Measurements from ENCODE around the gene SLC4A1AP. TPM values are rescaled to one million over a fixed set of nuclear protein-coding genes. Genes with fewer than 3 reads are reported as not detected.
"Not testable (repeated sequence)": the region's sequence is repeated elsewhere in the genome, so short reads cannot be mapped to it uniquely, and the experiment has no call there.

The SLC4A1AP gene
- polyA plus RNA-seq, 1 donor from 2014 or later = 47.9 TPM

GRCh38 chr2:27624943-27625342 lies 38.7 kb upstream of the SLC4A1AP start:
- TF ChIP-seq REST (IDR thresholded peaks at IDR 0.05; ENCODE audit: borderline replicate concordance) (no peak), EZH2 (IDR thresholded peaks at IDR 0.05; ENCODE audit: borderline replicate concordance, insufficient read depth, low read length, poor library complexity, severe bottlenecking) (no peak), MXI1 (conservative IDR thresholded peaks at IDR 0.05; ENCODE audit: poor library complexity, severe bottlenecking) (no peak), CTCF (IDR thresholded peaks at IDR 0.05; ENCODE audit: poor library complexity, severe bottlenecking) (no peak), SMC3 (conservative IDR thresholded peaks at IDR 0.05; ENCODE audit: poor library complexity) (no peak), POLR2AphosphoS5 (IDR thresholded peaks at IDR 0.05) (no peak)
- Histone ChIP-seq H3K27ac (ENCODE audit: low read length) (no peak overlapping the region), H3K9me3 (ENCODE audit: low read length) (no peaks in the 10 kb centered on the region), H3K9me2 (ENCODE audit: insufficient read depth, low read length) (no peaks in the 10 kb centered on the region), H2AFZ (ENCODE audit: low read depth, low read length) (no peak overlapping the region), H3K9ac (ENCODE audit: low read length) (no peak overlapping the region), H4K20me1 (ENCODE audit: insufficient read depth) (no peaks in the 10 kb centered on the region), H3K79me2 (replicated peaks; ENCODE audit: insufficient read depth, low read length) (peaks cover 8% of the 10 kb centered on the region), H3K4me2 (ENCODE audit: low read length) (no peak overlapping the region), H3K36me3 (ENCODE audit: insufficient read depth, low read length) (no peaks in the 10 kb centered on the region), H3K4me3 (ENCODE audit: low read length) (no peak overlapping the region), H3F3A (ENCODE audit: insufficient read depth, low read length, poor library complexity, severe bottlenecking) (no peaks in the 10 kb centered on the region), H3K27me3 (ENCODE audit: insufficient read depth, low read depth, low read length) (no peaks in the 10 kb centered on the region)

- not testable (repeated sequence) for H2AFZ ChIP-seq (ENCODE audit: low read depth, low read length); H3K79me2 ChIP-seq (replicated peaks; ENCODE audit: insufficient read depth, low read length); H3K27ac ChIP-seq (ENCODE audit: low read length); H3K36me3 ChIP-seq (ENCODE audit: insufficient read depth, low read length); H3K4me2 ChIP-seq (ENCODE audit: low read length); H3K4me3 ChIP-seq (ENCODE audit: low read length); H4K20me1 ChIP-seq (ENCODE audit: insufficient read depth); H3K27me3 ChIP-seq (ENCODE audit: insufficient read depth, low read depth, low read length); H3F3A ChIP-seq (ENCODE audit: insufficient read depth, low read length, poor library complexity, severe bottlenecking); H3K9me2 ChIP-seq (ENCODE audit: insufficient read depth, low read length); H3K9ac ChIP-seq (ENCODE audit: low read length); H3K9me3 ChIP-seq (ENCODE audit: low read length)
Measured at GRCh38 chr2:27626323-27626722, 37.4 kb upstream of the SLC4A1AP start.

GRCh38 chr2:27626921-27627320 lies 36.8 kb upstream of the SLC4A1AP start:
- H3K9ac ChIP-seq (ENCODE audit: low read length); H3K9me2 ChIP-seq (ENCODE audit: insufficient read depth, low read length); H3K27me3 ChIP-seq (ENCODE audit: insufficient read depth, low read depth, low read length); H3F3A ChIP-seq (ENCODE audit: insufficient read depth, low read length, poor library complexity, severe bottlenecking); H3K4me3 ChIP-seq (ENCODE audit: low read length); H3K9me3 ChIP-seq (ENCODE audit: low read length); H3K79me2 ChIP-seq (replicated peaks; ENCODE audit: insufficient read depth, low read length); H4K20me1 ChIP-seq (ENCODE audit: insufficient read depth); H3K4me2 ChIP-seq (ENCODE audit: low read length); H3K36me3 ChIP-seq (ENCODE audit: insufficient read depth, low read length); H2AFZ ChIP-seq (ENCODE audit: low read depth, low read length); H3K27ac ChIP-seq (ENCODE audit: low read length): not testable (repeated sequence)

Measured in neural cell (in vitro differentiated cells).